22Rv1 (cell line): ENCODE data around the gene ABCB11.

ENCODE experiments used
- CTCF ChIP-seq: fragments of 450-650 bp; IDR thresholded peaks from 2 replicates; pipeline ENCODE4 v1.5.1; 2017; ENCODE audit warnings: mild to moderate bottlenecking
- ZFX ChIP-seq: fragments of 450-650 bp; IDR thresholded peaks from 2 replicates; pipeline ENCODE4 v1.6.1; 2017; ENCODE audit warnings: antibody characterized with exemption, borderline replicate concordance

- TF ChIP-seq CTCF (no peak), ZFX (no peak)
These were observed 39.1 kb downstream of the ABCB11 start for GRCh38 chr2:168992026-168992425.
